SK-N-SH treated with all-trans-retinoic acid at 6 μM for 48 hours (cell line): ENCODE data around the gene DESI1.
A peak's percentile ranks its signal among the peaks of the same experiment; 100 is the strongest.

Source experiments
- ATAC-seq: fragments of 200-7000 bp; cut with Tn5 transposase; 3 replicates; pipeline ENCODE4 v1.9.1; 2020; ENCODE audit warnings: mild to moderate bottlenecking, moderate library complexity
- ARNTL ChIP-seq: fragments of 450-650 bp; formaldehyde crosslinking; IDR thresholded peaks from 2 replicates; pipeline ENCODE4 v1.5.0; 2020; ENCODE audit warnings: low read depth, mild to moderate bottlenecking, moderate library complexity, borderline replicate concordance
- BACH2 ChIP-seq: fragments of 250-450 bp; sonication (Bioruptor Pico); IDR thresholded peaks from 2 replicates; pipeline ENCODE4 v1.9.0; 2021; ENCODE audit warnings: mild to moderate bottlenecking, borderline replicate concordance
- CSDC2 ChIP-seq: fragments of 250-450 bp; sonication (Bioruptor Pico); IDR thresholded peaks from 2 replicates; pipeline ENCODE4 v1.5.0; 2020; ENCODE audit warnings: mild to moderate bottlenecking, moderate library complexity
- ESRRG ChIP-seq: fragments of 250-450 bp; sonication (Bioruptor Pico); IDR thresholded peaks from 2 replicates; pipeline ENCODE4 v1.6.1; 2021; ENCODE audit warnings: mild to moderate bottlenecking
- GLIS3 ChIP-seq: fragments of 250-450 bp; sonication (Bioruptor Pico); IDR thresholded peaks from 2 replicates; pipeline ENCODE4 v1.5.0; 2020; ENCODE audit warnings: mild to moderate bottlenecking, moderate library complexity
- ISL1 ChIP-seq: fragments of 250-450 bp; sonication (Bioruptor Pico); IDR thresholded peaks from 2 replicates; pipeline ENCODE4 v2.1.2; 2022; ENCODE audit warnings: mild to moderate bottlenecking, moderate library complexity
- PPARA ChIP-seq: fragments of 250-450 bp; sonication (Bioruptor Pico); IDR thresholded peaks from 2 replicates; pipeline ENCODE4 v1.5.0; 2020; ENCODE audit warnings: mild to moderate bottlenecking, borderline replicate concordance
- RARB ChIP-seq: fragments of 250-450 bp; sonication (Bioruptor Pico); IDR thresholded peaks from 2 replicates; pipeline ENCODE4 v1.8.0; 2021; ENCODE audit warnings: mild to moderate bottlenecking, moderate library complexity
- SNAI2 ChIP-seq: fragments of 250-450 bp; sonication (Bioruptor Pico); IDR thresholded peaks from 2 replicates; pipeline ENCODE4 v1.5.0; 2020; ENCODE audit warnings: mild to moderate bottlenecking, moderate library complexity
- TCF4 ChIP-seq: fragments of 250-450 bp; sonication (Bioruptor Pico); IDR thresholded peaks from 2 replicates; pipeline ENCODE4 v1.8.0; 2021; ENCODE audit warnings: mild to moderate bottlenecking, moderate library complexity, borderline replicate concordance
- TOX ChIP-seq: fragments of 250-450 bp; sonication (Bioruptor Pico); IDR thresholded peaks from 2 replicates; pipeline ENCODE4 v1.8.0; 2021; ENCODE audit warnings: mild to moderate bottlenecking, moderate library complexity, borderline replicate concordance
- ZC3H10 ChIP-seq: fragments of 250-450 bp; sonication (Bioruptor Pico); IDR thresholded peaks from 2 replicates; pipeline ENCODE4 v1.5.1; 2021; ENCODE audit warnings: mild to moderate bottlenecking, moderate library complexity
- ZFP3 ChIP-seq: fragments of 250-450 bp; sonication (Bioruptor Pico); IDR thresholded peaks from 2 replicates; pipeline ENCODE4 v1.5.0; 2020; ENCODE audit warnings: mild to moderate bottlenecking, moderate library complexity
- ZFP30 ChIP-seq: fragments of 450-650 bp; formaldehyde crosslinking; IDR thresholded peaks from 2 replicates; pipeline ENCODE4 v1.5.0; 2022; ENCODE audit warnings: mild to moderate bottlenecking, moderate library complexity
- ZNF565 ChIP-seq: fragments of 450-650 bp; formaldehyde crosslinking; conservative IDR thresholded peaks from 2 replicates; pipeline ENCODE4 v1.5.0; 2020; ENCODE audit warnings: low read depth, mild to moderate bottlenecking, moderate library complexity
- ZNF70 ChIP-seq: fragments of 450-650 bp; formaldehyde crosslinking; IDR thresholded peaks from 2 replicates; pipeline ENCODE4 v1.5.0; 2020; ENCODE audit warnings: mild to moderate bottlenecking, moderate library complexity
- ZNF8 ChIP-seq: fragments of 450-650 bp; formaldehyde crosslinking; IDR thresholded peaks from 2 replicates; pipeline ENCODE4 v1.5.0; 2020; ENCODE audit warnings: mild to moderate bottlenecking, moderate library complexity
- TF ChIP-seq, protein P1 (sequence below): fragments of 250-450 bp; sonication (Bioruptor Pico); IDR thresholded peaks from 2 replicates; pipeline ENCODE4 v1.5.1; 2020; ENCODE audit warnings: low read depth, mild to moderate bottlenecking, moderate library complexity
- TF ChIP-seq, protein P2 (sequence below): fragments of 250-450 bp; sonication (Bioruptor Pico); IDR thresholded peaks from 2 replicates; pipeline ENCODE4 v1.8.0; 2020; ENCODE audit warnings: mild to moderate bottlenecking, moderate library complexity, borderline replicate concordance
- TF ChIP-seq, protein P3 (sequence below): fragments of 250-450 bp; sonication (Bioruptor Pico); IDR thresholded peaks from 2 replicates; pipeline ENCODE4 v1.8.0; 2021; ENCODE audit warnings: low read depth, mild to moderate bottlenecking, moderate library complexity, borderline replicate concordance
- TF ChIP-seq, protein P4 (sequence below): fragments of 250-450 bp; sonication (Bioruptor Pico); IDR thresholded peaks from 2 replicates; pipeline ENCODE4 v1.5.0; 2020; ENCODE audit warnings: mild to moderate bottlenecking, moderate library complexity

Gene DESI1

DNA sequence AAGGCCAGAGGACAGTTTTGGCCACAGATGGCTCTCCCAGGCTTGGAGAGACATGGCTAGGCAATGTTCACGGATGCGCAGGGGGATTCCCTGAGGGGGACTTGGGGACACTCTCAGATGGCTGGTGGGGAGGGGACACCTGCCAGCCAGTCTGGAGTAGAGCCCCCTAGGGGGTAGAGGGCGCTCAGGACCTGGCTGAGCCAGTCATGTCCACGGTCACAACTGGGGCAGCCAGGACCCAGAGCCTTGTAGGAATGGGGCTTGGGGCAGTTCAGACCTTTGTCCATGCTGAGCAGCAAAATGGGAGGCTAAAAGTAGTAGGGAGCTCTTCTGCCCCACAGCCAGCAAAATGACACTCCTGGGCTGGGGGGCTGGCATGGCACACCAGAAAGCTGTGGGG is 58.4 kb downstream of the DESI1 start:
- no peak for ATAC-seq
- TF ChIP-seq ZNF8 (no peak), SNAI2 (CRISPR knock-in tag) (no peak), CSDC2 (CRISPR knock-in tag) (no peak), BACH2 (CRISPR knock-in tag) (no peak)
- TF ChIP-seq, protein P1, sequence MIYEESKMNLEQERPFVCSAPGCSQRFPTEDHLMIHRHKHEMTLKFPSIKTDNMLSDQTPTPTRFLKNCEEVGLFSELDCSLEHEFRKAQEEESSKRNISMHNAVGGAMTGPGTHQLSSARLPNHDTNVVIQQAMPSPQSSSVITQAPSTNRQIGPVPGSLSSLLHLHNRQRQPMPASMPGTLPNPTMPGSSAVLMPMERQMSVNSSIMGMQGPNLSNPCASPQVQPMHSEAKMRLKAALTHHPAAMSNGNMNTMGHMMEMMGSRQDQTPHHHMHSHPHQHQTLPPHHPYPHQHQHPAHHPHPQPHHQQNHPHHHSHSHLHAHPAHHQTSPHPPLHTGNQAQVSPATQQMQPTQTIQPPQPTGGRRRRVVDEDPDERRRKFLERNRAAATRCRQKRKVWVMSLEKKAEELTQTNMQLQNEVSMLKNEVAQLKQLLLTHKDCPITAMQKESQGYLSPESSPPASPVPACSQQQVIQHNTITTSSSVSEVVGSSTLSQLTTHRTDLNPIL (CRISPR knock-in tag): no peak

DNA sequence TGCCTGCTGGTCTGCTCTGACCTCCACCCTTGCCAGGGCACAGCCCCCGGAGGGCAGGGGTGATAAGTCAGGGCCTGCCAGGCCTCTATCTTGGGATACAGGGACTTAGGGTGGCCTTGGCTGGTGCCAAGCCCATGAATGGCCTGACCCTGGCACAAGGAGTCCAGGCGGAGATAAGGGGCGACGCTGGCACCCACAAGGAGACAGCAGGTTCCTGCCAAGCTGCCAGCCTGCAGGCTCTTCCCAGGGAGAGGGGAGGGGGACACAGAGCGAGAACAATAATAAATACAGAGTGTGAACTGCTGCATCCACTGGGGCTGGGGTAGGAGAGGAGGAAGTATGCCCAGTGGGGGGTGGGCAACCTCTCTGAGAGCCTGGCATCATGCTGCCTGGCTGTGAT is 59.1 kb downstream of the DESI1 start:
- ATAC-seq: no peak
- TF ChIP-seq TOX (CRISPR knock-in tag): no peak
- TF ChIP-seq PPARA: no peak
- TF ChIP-seq, protein P2, sequence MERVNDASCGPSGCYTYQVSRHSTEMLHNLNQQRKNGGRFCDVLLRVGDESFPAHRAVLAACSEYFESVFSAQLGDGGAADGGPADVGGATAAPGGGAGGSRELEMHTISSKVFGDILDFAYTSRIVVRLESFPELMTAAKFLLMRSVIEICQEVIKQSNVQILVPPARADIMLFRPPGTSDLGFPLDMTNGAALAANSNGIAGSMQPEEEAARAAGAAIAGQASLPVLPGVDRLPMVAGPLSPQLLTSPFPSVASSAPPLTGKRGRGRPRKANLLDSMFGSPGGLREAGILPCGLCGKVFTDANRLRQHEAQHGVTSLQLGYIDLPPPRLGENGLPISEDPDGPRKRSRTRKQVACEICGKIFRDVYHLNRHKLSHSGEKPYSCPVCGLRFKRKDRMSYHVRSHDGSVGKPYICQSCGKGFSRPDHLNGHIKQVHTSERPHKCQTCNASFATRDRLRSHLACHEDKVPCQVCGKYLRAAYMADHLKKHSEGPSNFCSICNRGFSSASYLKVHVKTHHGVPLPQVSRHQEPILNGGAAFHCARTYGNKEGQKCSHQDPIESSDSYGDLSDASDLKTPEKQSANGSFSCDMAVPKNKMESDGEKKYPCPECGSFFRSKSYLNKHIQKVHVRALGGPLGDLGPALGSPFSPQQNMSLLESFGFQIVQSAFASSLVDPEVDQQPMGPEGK (CRISPR knock-in tag): no peak
- no peak for TF ChIP-seq BACH2 (CRISPR knock-in tag)
- TF ChIP-seq SNAI2 (CRISPR knock-in tag): no peak
- no peak for TF ChIP-seq ZC3H10 (CRISPR knock-in tag)
- no peak for TF ChIP-seq ZNF70
- TF ChIP-seq CSDC2 (CRISPR knock-in tag): no peak
- no peak for TF ChIP-seq RARB (CRISPR knock-in tag)
- TF ChIP-seq, protein P1 (CRISPR knock-in tag): no peak
- TF ChIP-seq GLIS3: no peak
- no peak for TF ChIP-seq TCF4
- TF ChIP-seq ESRRG: no peak
- no peak for TF ChIP-seq ZNF565 (CRISPR knock-in tag)
- TF ChIP-seq ZFP3 (CRISPR knock-in tag): no peak
- TF ChIP-seq ZNF8: no peak
- TF ChIP-seq ARNTL (CRISPR knock-in tag): no peak

DNA sequence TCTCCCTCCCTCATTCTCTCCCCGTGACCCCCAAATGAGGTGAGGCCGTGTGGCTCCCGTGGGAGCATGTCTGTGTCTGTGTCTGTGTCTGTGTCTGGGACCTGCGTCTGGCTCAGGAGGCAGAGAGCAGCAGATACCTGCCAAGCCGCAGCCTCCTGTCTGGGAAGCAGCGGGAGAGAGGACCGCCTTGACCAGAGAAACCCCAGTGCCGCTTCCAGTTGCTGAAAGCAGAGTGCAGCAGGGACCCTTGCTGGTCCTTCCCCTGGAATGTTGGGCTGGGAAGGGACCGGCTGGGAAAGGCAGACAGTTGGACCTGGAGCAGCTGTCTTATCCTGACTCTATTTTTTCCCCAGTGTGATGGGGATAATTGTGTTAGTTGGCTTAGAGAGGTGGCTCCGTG is 59.5 kb downstream of the DESI1 start:
- ATAC-seq: peak; percentile 4; the same call in 2 of the 3 replicates
- TF ChIP-seq TCF4 (no peak), ZC3H10 (CRISPR knock-in tag) (no peak), ARNTL (CRISPR knock-in tag) (no peak), RARB (CRISPR knock-in tag) (no peak), PPARA (no peak)
- TF ChIP-seq, protein P3, sequence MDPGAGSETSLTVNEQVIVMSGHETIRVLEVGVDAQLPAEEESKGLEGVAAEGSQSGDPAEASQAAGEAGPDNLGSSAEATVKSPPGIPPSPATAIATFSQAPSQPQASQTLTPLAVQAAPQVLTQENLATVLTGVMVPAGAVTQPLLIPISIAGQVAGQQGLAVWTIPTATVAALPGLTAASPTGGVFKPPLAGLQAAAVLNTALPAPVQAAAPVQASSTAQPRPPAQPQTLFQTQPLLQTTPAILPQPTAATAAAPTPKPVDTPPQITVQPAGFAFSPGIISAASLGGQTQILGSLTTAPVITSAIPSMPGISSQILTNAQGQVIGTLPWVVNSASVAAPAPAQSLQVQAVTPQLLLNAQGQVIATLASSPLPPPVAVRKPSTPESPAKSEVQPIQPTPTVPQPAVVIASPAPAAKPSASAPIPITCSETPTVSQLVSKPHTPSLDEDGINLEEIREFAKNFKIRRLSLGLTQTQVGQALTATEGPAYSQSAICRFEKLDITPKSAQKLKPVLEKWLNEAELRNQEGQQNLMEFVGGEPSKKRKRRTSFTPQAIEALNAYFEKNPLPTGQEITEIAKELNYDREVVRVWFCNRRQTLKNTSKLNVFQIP: no peak

DNA sequence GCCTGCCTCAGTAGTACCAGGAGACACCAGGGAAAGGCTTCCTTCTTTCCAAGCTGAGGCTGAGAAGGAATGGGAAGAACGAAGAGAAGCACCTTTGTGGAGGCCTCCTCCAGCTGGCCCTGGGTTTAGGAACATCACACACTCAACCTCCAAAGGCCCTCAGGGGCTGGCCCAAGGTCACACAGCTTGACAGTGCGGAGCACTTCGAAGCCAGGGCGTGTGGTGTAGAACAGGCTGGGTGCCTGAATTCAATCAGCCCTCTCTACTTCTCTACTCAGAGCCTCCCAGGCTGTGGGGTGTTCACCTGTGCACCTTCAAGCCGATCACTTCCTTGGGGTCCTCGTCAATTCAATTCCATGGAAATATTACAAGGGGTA is 60.8 kb downstream of the DESI1 start:
- no peak for ATAC-seq
- TF ChIP-seq, protein P3: no peak
- TF ChIP-seq ZC3H10 (CRISPR knock-in tag) (no peak), TOX (CRISPR knock-in tag) (no peak), ESRRG (no peak), TCF4 (no peak), ZNF8 (no peak), SNAI2 (CRISPR knock-in tag) (no peak), PPARA (no peak), ZFP3 (CRISPR knock-in tag) (no peak), ZFP30 (CRISPR knock-in tag) (no peak), ISL1 (CRISPR knock-in tag) (no peak), BACH2 (CRISPR knock-in tag) (no peak), CSDC2 (CRISPR knock-in tag) (no peak)
- TF ChIP-seq, protein P4, sequence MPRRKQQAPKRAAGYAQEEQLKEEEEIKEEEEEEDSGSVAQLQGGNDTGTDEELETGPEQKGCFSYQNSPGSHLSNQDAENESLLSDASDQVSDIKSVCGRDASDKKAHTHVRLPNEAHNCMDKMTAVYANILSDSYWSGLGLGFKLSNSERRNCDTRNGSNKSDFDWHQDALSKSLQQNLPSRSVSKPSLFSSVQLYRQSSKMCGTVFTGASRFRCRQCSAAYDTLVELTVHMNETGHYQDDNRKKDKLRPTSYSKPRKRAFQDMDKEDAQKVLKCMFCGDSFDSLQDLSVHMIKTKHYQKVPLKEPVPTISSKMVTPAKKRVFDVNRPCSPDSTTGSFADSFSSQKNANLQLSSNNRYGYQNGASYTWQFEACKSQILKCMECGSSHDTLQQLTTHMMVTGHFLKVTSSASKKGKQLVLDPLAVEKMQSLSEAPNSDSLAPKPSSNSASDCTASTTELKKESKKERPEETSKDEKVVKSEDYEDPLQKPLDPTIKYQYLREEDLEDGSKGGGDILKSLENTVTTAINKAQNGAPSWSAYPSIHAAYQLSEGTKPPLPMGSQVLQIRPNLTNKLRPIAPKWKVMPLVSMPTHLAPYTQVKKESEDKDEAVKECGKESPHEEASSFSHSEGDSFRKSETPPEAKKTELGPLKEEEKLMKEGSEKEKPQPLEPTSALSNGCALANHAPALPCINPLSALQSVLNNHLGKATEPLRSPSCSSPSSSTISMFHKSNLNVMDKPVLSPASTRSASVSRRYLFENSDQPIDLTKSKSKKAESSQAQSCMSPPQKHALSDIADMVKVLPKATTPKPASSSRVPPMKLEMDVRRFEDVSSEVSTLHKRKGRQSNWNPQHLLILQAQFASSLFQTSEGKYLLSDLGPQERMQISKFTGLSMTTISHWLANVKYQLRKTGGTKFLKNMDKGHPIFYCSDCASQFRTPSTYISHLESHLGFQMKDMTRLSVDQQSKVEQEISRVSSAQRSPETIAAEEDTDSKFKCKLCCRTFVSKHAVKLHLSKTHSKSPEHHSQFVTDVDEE (CRISPR knock-in tag): no peak
- TF ChIP-seq, protein P2 (CRISPR knock-in tag): no peak
- TF ChIP-seq, protein P1 (CRISPR knock-in tag): no peak
